HCT116 (cell line): ENCODE measurements around the gene GOLM1. TPM values are rescaled to one million over a fixed set of nuclear protein-coding genes. Genes with fewer than 3 reads are reported as not detected.

Source experiments
- ATAC-seq: fragments of 200-7000 bp; cut with Tn5 transposase; 2 replicates; pipeline ENCODE4 v1.9.1; 2020; ENCODE audit warnings: mild to moderate bottlenecking, moderate library complexity
- BruUV-seq: library from RNA; stranded (reverse); fragments of 400-500 nt; replicated peaks from 2 replicates; lab custom pipeline; 2021; lab: Mats Ljungman, UMichigan
- CTCF ChIA-PET: fragments of 300-600 bp; sonication (Branson Sonifier 250); formaldehyde crosslinking; loops from one replicate; lab custom pipeline; 2021; ENCODE audit warnings: antibody characterized with exemption; lab: Charles Lee
- POLR2A ChIA-PET: fragments of 300-600, 350-600 bp; sonication (Branson Sonifier 250); formaldehyde crosslinking; loops from one replicate; lab custom pipeline; 2021; ENCODE audit warnings: antibody characterized with exemption; lab: Charles Lee
- RAD21 ChIA-PET, 2 experiments: fragments of 300-600 bp; sonication (Branson Sonifier 250); formaldehyde crosslinking; loops; one replicate each; lab custom pipeline; 2023; ENCODE audit warnings: low total read pairs in 2 of 2; ENCODE audit not compliant: uncharacterized antibody in 2 of 2, unreplicated experiment in 2 of 2, low non-redundant PET in 1 of 2; lab: Charles Lee
- DNase-seq: peaks from one replicate; pipeline ENCODE4 v3.0.0-alpha.2; 2010; ENCODE audit warnings: low read depth, low spot score
- H2AFZ ChIP-seq: fragments of 200-600 bp; shearing (Covaris generic), sonication (generic); 2 replicates; pipeline ENCODE4 v1.6.1; 2017; ENCODE audit warnings: low read depth, mixed run types, mixed read lengths, antibody characterized with exemption, low read length; ENCODE audit not compliant: poor library complexity, severe bottlenecking
- H3K27ac ChIP-seq: 2 replicates; pipeline ENCODE4 v1.5.1; 2012; ENCODE audit warnings: low read depth, low read length
- H3K27me3 ChIP-seq: fragments of 200-600 bp; sonication (generic); 2 replicates; pipeline ENCODE4 v1.6.1; 2016; ENCODE audit warnings: mixed run types, low read length, mixed read lengths; ENCODE audit not compliant: insufficient read depth
- H3K36me3 ChIP-seq, 2 experiments: fragments of 200-500 bp in 1 of 2; fragments of 200-600 bp in 1 of 2; sonication (Bioruptor generic) in 1 of 2; sonication (generic) in 1 of 2; 2 replicates each; pipeline versions ENCODE4 v1.5.1 to v1.6.1; 2014 to 2016; ENCODE audit warnings: low read length in 2 of 2, inconsistent platforms in 1 of 2, mixed read lengths in 1 of 2, mixed run types in 1 of 2; ENCODE audit not compliant: insufficient read depth in 2 of 2, control insufficient read depth in 1 of 2
- H3K4me1 ChIP-seq, 2 experiments: fragments of 200-600 bp in 1 of 2; sonication (generic) in 1 of 2; 2 replicates each; pipeline versions ENCODE4 v1.5.1 to v1.6.1; 2012 to 2017; ENCODE audit warnings: low read length in 2 of 2, inconsistent platforms in 1 of 2, mild to moderate bottlenecking in 1 of 2, mixed read lengths in 1 of 2, mixed run types in 1 of 2, moderate library complexity in 1 of 2; ENCODE audit not compliant: insufficient read depth in 2 of 2, control insufficient read depth in 1 of 2
- H3K4me2 ChIP-seq: fragments of 200-600 bp; sonication (generic); 2 replicates; pipeline ENCODE4 v1.6.1; 2017; ENCODE audit warnings: mixed run types, low read length, mixed read lengths
- H3K4me3 ChIP-seq, 2 experiments: fragments of 200-600 bp in 1 of 2; sonication (generic) in 1 of 2; replicated peaks in 1 of 2; 2 replicates each; pipeline ENCODE4 v1.5.1; 2011 to 2016; ENCODE audit warnings: low read length in 2 of 2, control low read depth in 1 of 2, low read depth in 1 of 2, mild to moderate bottlenecking in 1 of 2, mixed read lengths in 1 of 2, mixed run types in 1 of 2
- H3K79me2 ChIP-seq: fragments of 200-600 bp; sonication (generic); 2 replicates; pipeline ENCODE4 v1.6.1; 2017; ENCODE audit warnings: mild to moderate bottlenecking, mixed run types, low read length, moderate library complexity, mixed read lengths; ENCODE audit not compliant: insufficient read depth
- H3K9ac ChIP-seq: fragments of 200-600 bp; sonication (generic); 2 replicates; pipeline ENCODE4 v1.6.1; 2016; ENCODE audit warnings: low read length, mixed read lengths
- H3K9me2 ChIP-seq: fragments of 200-600 bp; sonication (generic), shearing (Covaris generic); 2 replicates; pipeline ENCODE4 v1.6.1; 2017; ENCODE audit warnings: mixed run types, mild to moderate bottlenecking, moderate library complexity; ENCODE audit not compliant: insufficient read depth
- H3K9me3 ChIP-seq, 2 experiments: fragments of 200-500 bp in 1 of 2; fragments of 200-600 bp in 1 of 2; sonication (Bioruptor generic) in 1 of 2; sonication (generic) in 1 of 2; 2 replicates each; pipeline ENCODE4 v1.6.1; 2014 to 2017; ENCODE audit warnings: low read length in 2 of 2, mixed read lengths in 2 of 2, inconsistent platforms in 1 of 2, low read depth in 1 of 2, mild to moderate bottlenecking in 1 of 2, mixed run types in 1 of 2, moderate library complexity in 1 of 2; ENCODE audit not compliant: control insufficient read depth in 1 of 2, insufficient read depth in 1 of 2
- H4K20me1 ChIP-seq: fragments of 200-600 bp; sonication (generic), shearing (Covaris generic); 2 replicates; pipeline ENCODE4 v1.6.1; 2017; ENCODE audit warnings: mixed run types, mild to moderate bottlenecking, moderate library complexity; ENCODE audit not compliant: insufficient read depth
- CTCF ChIP-seq, 3 experiments: fragments of 200-600 bp in 1 of 3; sonication (generic) in 1 of 3; IDR thresholded peaks in 2 of 3; conservative IDR thresholded peaks in 1 of 3; 2 replicates each; pipeline ENCODE4 v1.5.1; 2012 to 2017; ENCODE audit warnings: low read depth in 2 of 3, low read length in 2 of 3, antibody characterized with exemption in 1 of 3, borderline replicate concordance in 1 of 3, control low read depth in 1 of 3, mild to moderate bottlenecking in 1 of 3, mixed read lengths in 1 of 3, mixed run types in 1 of 3, moderate library complexity in 1 of 3; ENCODE audit not compliant: insufficient read depth in 1 of 3
- EGR1 ChIP-seq: IDR thresholded peaks from 2 replicates; pipeline ENCODE4 v1.6.1; 2012; ENCODE audit warnings: low read depth
- EZH2 ChIP-seq: fragments of 200-600 bp; sonication (generic); IDR thresholded peaks from 2 replicates; pipeline ENCODE4 v1.6.1; 2017; ENCODE audit warnings: antibody characterized with exemption, mixed run types
- FOSL1 ChIP-seq: IDR thresholded peaks from 2 replicates; pipeline ENCODE4 v1.6.1; 2012; ENCODE audit warnings: low read depth
- JUND ChIP-seq: IDR thresholded peaks from 2 replicates; pipeline ENCODE4 v1.6.1; 2012
- POLR2A ChIP-seq: IDR thresholded peaks from 2 replicates; pipeline ENCODE4 v1.7.0; 2011; ENCODE audit warnings: borderline replicate concordance; ENCODE audit not compliant: insufficient read depth, insufficient read length; ENCODE audit errors: extremely low read depth
- SRF ChIP-seq: IDR thresholded peaks from 2 replicates; pipeline ENCODE4 v1.6.1; 2012; ENCODE audit warnings: low read depth
- ZBTB33 ChIP-seq: IDR thresholded peaks from 2 replicates; pipeline ENCODE4 v1.6.1; 2011; ENCODE audit warnings: mild to moderate bottlenecking, low read length, moderate library complexity; ENCODE audit not compliant: insufficient replicate concordance; ENCODE audit errors: extremely low read depth
- ZFX ChIP-seq: fragments of 450-650 bp; IDR thresholded peaks from 2 replicates; pipeline ENCODE4 v1.6.1; 2017
- intact Hi-C: fragments of 100-400 bp; cut with micrococcal nuclease; formaldehyde crosslinking; loops from 2 replicates; pipeline ENCODE4 v1.10.0; 2022
- total RNA-seq: library from RNA; stranded (reverse); gene quantifications from one replicate; pipeline ENCODE4 v1.2.1, GENCODE V29; 2021; ENCODE audit not compliant: unreplicated experiment

The GOLM1 gene
- total RNA-seq, 1 experiment from 2014 or later: 69.8 TPM

GRCh38 chr9:86047361-86047760 is 52.0 kb downstream of the GOLM1 start:
- H3K9me2 ChIP-seq: no peaks in the 10 kb centered on the region
- H3K27me3 ChIP-seq: no peaks in the 10 kb centered on the region
- CTCF ChIA-PET: no interaction called here
- DNase-seq: no peak
- no peak for TF ChIP-seq JUND
- TF ChIP-seq FOSL1: no peak
- TF ChIP-seq CTCF (IDR thresholded peaks at IDR 0.05 in 2 of 3, conservative IDR thresholded peaks at IDR 0.05 in 1 of 3; ENCODE audit: borderline replicate concordance in 1 of 3, insufficient read depth in 1 of 3, low read depth in 2 of 3, low read length in 2 of 3): no peak
- TF ChIP-seq ZFX: no peak
- TF ChIP-seq SRF: no peak
- no peak for TF ChIP-seq EGR1
- no peak for TF ChIP-seq EZH2
- TF ChIP-seq ZBTB33: no peak
- TF ChIP-seq POLR2A: no peak
- no peaks in the 10 kb centered on the region for H3K9me3 ChIP-seq
- no peak overlapping the region for H3K9ac ChIP-seq
- no peak overlapping the region for H3K4me3 ChIP-seq
- H3K36me3 ChIP-seq: no peaks in the 10 kb centered on the region
- H3K4me2 ChIP-seq: no peak overlapping the region
- BruUV-seq: no TSS peak
- RAD21 ChIA-PET: no interaction called here
- no peak for ATAC-seq
- intact Hi-C loops: no loop called here
- H3K4me1 ChIP-seq: no peaks in the 10 kb centered on the region
- no peak overlapping the region for H3K27ac ChIP-seq
- no peak overlapping the region for H2AFZ ChIP-seq
- H4K20me1 ChIP-seq: no peaks in the 10 kb centered on the region
- no peaks in the 10 kb centered on the region for H3K79me2 ChIP-seq
- POLR2A ChIA-PET: no interaction called here
